Measurements from ENCODE around the gene PDE6A. TPM values are rescaled to one million over a fixed set of nuclear protein-coding genes. Genes with fewer than 3 reads are reported as not detected.

Gene PDE6A
- total and polyA plus RNA-seq, 9 of the 15 experiments (the other 6 are each of a cell fraction or from before 2014, with no cell fraction given): 0.01 to 0.04 (median 0.01) TPM; not detected in 6

DNA sequence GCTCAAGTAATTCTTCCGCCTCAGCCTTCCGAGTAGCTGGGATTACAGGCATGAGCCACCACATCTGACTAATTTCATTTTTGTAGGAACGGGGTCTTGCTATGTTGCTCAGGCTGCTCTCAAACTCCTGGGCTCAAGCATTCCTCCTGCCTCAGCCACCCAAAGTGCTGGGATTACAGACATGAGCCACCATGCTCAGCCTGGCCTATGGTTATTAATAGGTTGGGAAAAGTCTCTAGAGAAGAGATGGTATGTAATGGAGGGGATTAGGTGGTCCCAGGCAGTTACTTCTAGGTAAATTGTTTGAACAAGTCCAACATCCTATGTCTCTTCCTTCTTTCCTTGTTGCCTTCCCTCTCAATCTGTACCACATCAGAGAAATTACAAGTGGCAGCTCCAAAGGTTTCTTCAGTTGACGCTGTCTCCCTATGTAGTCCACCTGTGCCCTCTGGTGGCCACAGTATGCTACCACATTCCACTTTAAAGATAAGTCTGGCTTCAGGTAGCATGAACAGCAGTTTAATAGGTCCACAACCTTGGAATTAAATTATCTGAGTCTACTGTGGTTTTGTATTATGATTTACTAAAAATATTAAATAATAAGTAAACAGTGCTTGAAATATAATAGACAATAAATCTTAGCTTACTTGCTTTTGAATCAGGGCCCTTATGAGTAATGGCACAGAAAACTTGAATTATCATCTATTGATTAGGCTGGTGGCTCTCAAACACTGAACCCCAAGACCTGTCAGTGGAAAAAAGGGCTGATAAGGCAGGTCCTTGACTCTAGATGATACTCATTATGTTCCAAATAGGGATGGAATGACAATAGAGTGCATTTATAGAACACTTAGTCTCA is 46.2 kb upstream of the PDE6A start (continued):
- TF ChIP-seq RBM14 (IDR thresholded peaks at IDR 0.05; ENCODE audit: borderline replicate concordance, insufficient read depth, low read depth, low read length) (no peak), TCF3 (CRISPR knock-in tag; IDR thresholded peaks at IDR 0.05) (no peak), ZNF507 (tag; conservative IDR thresholded peaks at IDR 0.05) (no peak), MBD1 (CRISPR knock-in tag; IDR thresholded peaks at IDR 0.05) (no peak), GABPB1 (CRISPR knock-in tag; IDR thresholded peaks at IDR 0.05) (0 out of 2 replicates have a peak, but pooled peaks have one; percentile 25), REST (IDR thresholded peaks at IDR 0.05; ENCODE audit: borderline replicate concordance) (peak; percentile 90), REST (CRISPR knock-in tag; IDR thresholded peaks at IDR 0.05; ENCODE audit: low read depth) (no peak), SLC30A9 (CRISPR knock-in tag; IDR thresholded peaks at IDR 0.05) (no peak), HNRNPUL1 (IDR thresholded peaks at IDR 0.05; ENCODE audit: low read length) (no peak), ZNF589 (CRISPR knock-in tag; IDR thresholded peaks at IDR 0.05; ENCODE audit: low read depth) (no peak), CC2D1A (IDR thresholded peaks at IDR 0.05) (peak; percentile 35; the same call in 1 of the 2 replicates)
- TF ChIP-seq, protein P1, sequence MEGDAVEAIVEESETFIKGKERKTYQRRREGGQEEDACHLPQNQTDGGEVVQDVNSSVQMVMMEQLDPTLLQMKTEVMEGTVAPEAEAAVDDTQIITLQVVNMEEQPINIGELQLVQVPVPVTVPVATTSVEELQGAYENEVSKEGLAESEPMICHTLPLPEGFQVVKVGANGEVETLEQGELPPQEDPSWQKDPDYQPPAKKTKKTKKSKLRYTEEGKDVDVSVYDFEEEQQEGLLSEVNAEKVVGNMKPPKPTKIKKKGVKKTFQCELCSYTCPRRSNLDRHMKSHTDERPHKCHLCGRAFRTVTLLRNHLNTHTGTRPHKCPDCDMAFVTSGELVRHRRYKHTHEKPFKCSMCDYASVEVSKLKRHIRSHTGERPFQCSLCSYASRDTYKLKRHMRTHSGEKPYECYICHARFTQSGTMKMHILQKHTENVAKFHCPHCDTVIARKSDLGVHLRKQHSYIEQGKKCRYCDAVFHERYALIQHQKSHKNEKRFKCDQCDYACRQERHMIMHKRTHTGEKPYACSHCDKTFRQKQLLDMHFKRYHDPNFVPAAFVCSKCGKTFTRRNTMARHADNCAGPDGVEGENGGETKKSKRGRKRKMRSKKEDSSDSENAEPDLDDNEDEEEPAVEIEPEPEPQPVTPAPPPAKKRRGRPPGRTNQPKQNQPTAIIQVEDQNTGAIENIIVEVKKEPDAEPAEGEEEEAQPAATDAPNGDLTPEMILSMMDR (IDR thresholded peaks at IDR 0.05 in 2 of 3, conservative IDR thresholded peaks at IDR 0.05 in 1 of 3; ENCODE audit: insufficient read depth in 2 of 3, low read depth in 1 of 3, low read length in 3 of 3): peak; percentile 87 to 97 (median 91)
